Lower leg skin (tissue), 3 donors: ENCODE measurements around the gene CDKAL1.

Experiments used
- POLR2A ChIP-seq, 2 donors: fragments of 450-650 bp; IDR thresholded peaks; one replicate each; pipeline ENCODE4 v1.6.1; 2016 to 2017; ENCODE audit warnings: antibody characterized with exemption in 2 of 2, mild to moderate bottlenecking in 1 of 2, moderate library complexity in 1 of 2
- TF ChIP-seq, protein P1 (sequence below), 3 donors: fragments of 450-650 bp; IDR thresholded peaks; one replicate each; pipeline ENCODE4 v1.5.1; 2016; ENCODE audit warnings: antibody characterized with exemption in 3 of 3, mild to moderate bottlenecking in 3 of 3, moderate library complexity in 2 of 3

DNA sequence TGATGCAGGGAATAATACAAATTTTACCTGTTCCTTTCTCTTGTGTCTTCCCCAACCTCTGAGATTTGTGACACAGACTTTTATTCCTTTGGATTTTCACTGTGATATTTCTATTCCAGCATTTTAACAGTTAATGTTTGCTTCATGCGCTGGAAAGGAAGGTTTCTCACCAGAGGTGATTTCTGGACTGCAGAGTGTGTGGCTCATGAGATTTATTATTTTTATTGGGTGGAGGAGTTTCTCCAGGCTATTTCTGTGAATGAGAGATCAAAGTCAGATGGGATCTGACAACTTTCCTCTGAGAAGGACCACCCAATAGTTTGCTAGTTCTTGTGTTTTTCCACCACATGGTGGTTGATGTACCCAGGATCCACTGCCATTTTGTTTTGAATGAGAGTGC is 377.5 kb downstream of the CDKAL1 start:
- TF ChIP-seq, protein P1, sequence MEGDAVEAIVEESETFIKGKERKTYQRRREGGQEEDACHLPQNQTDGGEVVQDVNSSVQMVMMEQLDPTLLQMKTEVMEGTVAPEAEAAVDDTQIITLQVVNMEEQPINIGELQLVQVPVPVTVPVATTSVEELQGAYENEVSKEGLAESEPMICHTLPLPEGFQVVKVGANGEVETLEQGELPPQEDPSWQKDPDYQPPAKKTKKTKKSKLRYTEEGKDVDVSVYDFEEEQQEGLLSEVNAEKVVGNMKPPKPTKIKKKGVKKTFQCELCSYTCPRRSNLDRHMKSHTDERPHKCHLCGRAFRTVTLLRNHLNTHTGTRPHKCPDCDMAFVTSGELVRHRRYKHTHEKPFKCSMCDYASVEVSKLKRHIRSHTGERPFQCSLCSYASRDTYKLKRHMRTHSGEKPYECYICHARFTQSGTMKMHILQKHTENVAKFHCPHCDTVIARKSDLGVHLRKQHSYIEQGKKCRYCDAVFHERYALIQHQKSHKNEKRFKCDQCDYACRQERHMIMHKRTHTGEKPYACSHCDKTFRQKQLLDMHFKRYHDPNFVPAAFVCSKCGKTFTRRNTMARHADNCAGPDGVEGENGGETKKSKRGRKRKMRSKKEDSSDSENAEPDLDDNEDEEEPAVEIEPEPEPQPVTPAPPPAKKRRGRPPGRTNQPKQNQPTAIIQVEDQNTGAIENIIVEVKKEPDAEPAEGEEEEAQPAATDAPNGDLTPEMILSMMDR (IDR thresholded peaks at IDR 0.05), result no peak
- TF ChIP-seq POLR2A (IDR thresholded peaks at IDR 0.05), result no peak
